ENCODE results near the gene TCIRG1.
"Not testable (repeated sequence)": the region's sequence is repeated elsewhere in the genome, so short reads cannot be mapped to it uniquely, and the experiment has no call there.

The TCIRG1 gene

DNA sequence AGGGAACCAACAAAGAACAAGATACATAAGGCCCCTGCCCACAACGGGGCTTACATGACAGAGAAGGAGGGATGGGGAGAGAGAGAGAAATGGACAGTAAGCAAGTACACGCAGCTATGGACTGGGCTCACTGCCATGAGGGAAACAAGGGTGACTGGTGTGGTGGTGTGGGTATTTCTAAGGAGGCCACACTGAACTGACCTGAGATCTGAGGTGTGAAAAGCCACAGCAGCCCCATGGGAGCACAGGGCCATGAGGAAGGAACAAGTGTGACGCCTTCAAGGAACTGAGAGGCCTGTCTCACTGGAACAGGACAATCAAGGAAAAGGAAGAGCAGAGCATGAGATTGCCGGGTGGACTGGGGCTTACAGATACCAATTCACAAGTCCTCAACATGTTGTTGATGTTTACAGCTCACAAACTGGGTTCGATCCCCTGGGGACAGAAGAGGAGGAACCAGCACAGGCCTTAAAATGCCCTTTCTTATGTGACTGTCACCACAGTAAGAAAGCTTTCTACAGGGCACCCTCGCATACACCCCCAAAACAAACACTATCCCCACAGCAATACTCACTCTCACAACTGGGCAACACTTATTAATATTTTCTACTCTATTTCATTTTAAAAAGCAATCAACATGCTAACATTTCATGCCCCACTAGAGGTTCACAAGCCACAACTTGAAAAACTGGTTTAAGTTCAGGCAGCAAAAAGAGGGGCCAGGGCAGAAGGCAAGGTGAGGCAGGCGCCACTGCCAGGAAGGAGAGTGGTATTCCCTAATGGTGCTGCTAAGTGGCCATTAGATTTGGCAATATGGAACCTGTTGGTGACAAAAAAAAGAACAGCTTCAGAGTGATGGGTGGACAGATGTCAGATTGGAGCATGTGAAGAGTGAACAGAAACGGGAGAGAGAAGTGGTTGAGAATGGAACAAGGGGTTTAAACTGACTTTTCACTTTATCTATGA is 39.1 kb downstream of the TCIRG1 start:
- DNase-seq (ENCODE audit: low read depth, low spot score): no peak
- no peak overlapping the region for H3K27ac ChIP-seq

DNA sequence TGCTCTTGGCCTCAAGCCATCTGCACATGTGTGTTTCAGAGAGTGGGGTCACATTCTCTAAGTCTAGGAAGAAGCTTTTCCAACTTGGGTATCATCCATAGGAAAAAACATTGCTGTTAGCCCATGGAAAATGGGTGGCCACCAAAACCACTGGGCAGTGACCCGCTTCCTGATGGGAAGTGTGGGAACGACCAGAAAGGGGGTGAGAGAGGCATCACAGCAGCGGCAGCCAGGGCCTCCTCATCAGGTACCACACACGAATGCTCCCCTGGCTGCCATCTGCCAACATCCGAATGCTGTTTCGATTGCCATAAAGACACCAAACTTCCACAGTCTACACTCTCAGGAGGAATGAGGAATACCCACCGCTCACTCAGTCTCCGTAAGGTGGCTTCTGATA is 42.0 kb downstream of the TCIRG1 start:
- no peak overlapping the region for H3K27ac ChIP-seq
- no peak for DNase-seq (ENCODE audit: low read depth, low spot score)

DNA sequence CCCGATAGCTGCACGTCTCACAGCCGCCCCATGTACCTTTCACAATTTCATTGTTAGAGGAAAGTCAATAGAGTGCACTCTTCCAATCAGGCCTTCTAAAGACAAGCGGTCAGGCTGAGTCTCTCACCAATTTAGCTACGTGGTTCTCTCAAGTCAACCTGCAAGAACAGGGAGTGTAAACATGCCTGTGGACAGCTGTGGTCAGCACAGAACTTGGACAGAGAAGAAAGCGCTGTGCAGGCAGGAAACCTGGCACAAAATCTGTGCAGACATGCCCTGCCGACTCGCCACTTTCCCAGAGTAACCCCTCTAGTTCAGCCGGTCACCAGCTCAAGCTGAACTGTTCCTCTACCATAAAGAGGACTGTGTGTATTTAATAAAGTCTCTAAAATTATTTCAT is 42.9 kb downstream of the TCIRG1 start:
- H3K27ac ChIP-seq: peak overlapping the region; percentile 11
- peak; percentile 61 for DNase-seq (ENCODE audit: low read depth, low spot score)

DNA sequence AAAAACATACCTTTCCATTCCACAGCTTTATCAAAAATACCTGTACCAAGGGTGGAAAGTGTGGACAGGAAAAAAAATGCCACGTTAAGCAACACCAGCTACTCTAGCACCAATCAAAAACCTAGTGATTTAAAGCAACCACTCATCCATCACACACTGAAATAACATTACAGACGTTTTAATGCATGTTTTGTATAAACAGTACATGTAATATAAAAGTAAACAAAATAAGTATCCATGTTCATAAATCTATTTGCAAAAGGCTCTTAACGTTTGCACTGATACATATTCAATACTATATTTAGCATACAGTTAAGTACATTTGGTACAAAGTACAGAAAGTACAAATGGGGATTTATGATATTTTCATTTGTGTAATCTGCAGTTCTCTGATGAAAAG is 43.7 kb downstream of the TCIRG1 start:
- DNase-seq (ENCODE audit: low read depth, low spot score): no peak
- H3K27ac ChIP-seq: no peak overlapping the region

- H3K27ac ChIP-seq: no peak overlapping the region
- DNase-seq (ENCODE audit: low read depth, low spot score): no peak
These were observed 44.7 kb downstream of the TCIRG1 start for GRCh38 chr11:68083517-68083916.

GRCh38 chr11:68089679-68090078 is 50.9 kb downstream of the TCIRG1 start:
- H3K27ac ChIP-seq: no peak overlapping the region
- no peak for DNase-seq (ENCODE audit: low read depth, low spot score)

DNA sequence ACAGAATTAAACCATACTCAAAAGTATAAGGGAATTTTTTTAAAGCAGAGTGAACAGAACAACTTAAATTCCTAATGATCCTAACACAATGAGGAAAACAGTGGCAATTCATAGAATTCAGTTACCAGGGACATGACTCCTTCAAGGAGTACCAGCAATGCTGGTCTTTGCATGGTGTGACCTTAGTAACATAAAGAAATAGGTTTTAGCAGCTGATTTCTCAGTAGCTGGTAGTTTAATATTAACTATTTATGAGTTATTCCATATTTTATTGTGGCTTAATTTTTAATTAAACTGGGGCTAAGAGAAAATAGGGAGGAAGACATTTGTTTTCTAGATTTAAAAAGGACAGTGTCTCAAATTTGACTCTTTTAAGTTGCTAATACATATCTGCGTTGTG is 51.5 kb downstream of the TCIRG1 start:
- DNase-seq (ENCODE audit: low read depth, low spot score): no peak
- H3K27ac ChIP-seq: no peak overlapping the region

GRCh38 chr11:68090706-68091105 is 51.9 kb downstream of the TCIRG1 start:
- no peak for DNase-seq (ENCODE audit: low read depth, low spot score)
- no peak overlapping the region for H3K27ac ChIP-seq

GRCh38 chr11:68092411-68092810 is 53.6 kb downstream of the TCIRG1 start:
- H3K27ac ChIP-seq: no peak overlapping the region
- no peak for DNase-seq (ENCODE audit: low read depth, low spot score)

DNA sequence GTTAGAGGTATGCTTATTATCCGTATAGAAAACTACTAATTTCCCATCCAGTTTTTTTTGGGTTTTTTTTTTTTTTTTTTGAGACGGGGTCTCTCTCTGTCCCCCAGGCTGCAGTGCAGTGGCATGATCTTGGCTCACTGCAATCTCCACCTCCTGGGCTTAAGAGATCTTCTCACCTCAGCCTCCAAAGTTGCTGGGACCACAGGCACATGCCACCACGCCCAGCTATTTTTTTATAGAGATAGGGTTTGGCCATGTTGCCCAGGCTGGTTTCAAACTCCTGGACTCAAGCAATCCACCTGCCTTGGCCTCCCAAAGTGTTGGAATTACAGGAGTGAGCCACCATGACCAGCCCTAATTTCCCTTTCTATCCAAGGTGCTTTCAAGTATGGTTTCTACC is 54.1 kb downstream of the TCIRG1 start:
- not testable (repeated sequence) for H3K27ac ChIP-seq; DNase-seq (ENCODE audit: low read depth, low spot score)

DNA sequence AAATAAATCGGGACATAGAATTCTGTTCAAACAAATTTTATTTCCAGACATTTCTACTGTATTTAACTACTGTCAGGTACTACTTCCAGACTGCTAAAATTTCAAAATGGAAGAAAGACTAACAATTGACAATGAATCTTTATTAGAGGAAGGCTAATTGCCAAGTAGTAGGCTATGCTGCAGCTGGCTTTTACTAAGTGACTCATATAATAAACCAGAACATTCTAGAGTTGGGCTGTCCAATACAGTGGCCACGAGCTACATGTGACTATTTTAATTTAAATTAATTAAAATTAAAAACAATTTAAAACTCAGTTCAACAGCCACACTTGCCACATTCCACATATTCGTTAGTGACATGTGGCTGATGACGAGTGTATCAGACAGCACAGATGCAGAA is 54.7 kb downstream of the TCIRG1 start:
- no peak overlapping the region for H3K27ac ChIP-seq
- no peak for DNase-seq (ENCODE audit: low read depth, low spot score)

GRCh38 chr11:68096962-68097361 is 58.1 kb downstream of the TCIRG1 start:
- DNase-seq (ENCODE audit: low read depth, low spot score): no peak
- H3K27ac ChIP-seq: no peak overlapping the region

DNA sequence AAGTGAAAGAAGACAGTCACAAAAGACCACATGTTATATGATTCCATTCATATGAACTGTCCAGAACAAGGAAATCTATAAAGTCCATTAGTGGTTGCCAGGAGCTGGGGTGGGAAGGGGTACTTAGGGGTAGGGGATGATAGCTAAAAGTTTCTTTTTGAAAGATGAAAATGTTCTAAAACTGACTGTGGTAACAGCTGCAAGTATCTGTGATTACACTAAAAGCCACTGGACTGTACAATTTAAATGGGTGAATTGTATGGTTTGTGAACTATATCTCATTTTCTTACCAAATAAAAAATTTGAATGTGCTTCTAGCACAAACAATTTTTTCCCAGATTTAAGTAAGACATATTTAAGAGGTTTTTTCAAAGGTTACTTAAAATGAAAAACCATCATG is 60.2 kb downstream of the TCIRG1 start:
- no peak for DNase-seq (ENCODE audit: low read depth, low spot score)
- no peak overlapping the region for H3K27ac ChIP-seq

- no peak overlapping the region for H3K27ac ChIP-seq
- no peak for DNase-seq (ENCODE audit: low read depth, low spot score)
These were observed 60.9 kb downstream of the TCIRG1 start for GRCh38 chr11:68099474-68100405.
